HG02678 (cell line): ENCODE measurements around the gene TBC1D22A.

Source experiments
- ATAC-seq: cut with Tn5 transposase; IDR thresholded peaks from one replicate; pipeline ENCODE4 v1.9.1; 2021; ENCODE audit warnings: mild to moderate bottlenecking, moderate library complexity; ENCODE audit not compliant: unreplicated experiment

The TBC1D22A gene

GRCh38 chr22:46752286-46752987 lies 10.0 kb upstream of the TBC1D22A start:
- ATAC-seq: no peak

- ATAC-seq: no peak
These were observed 9.5 kb upstream of the TBC1D22A start for GRCh38 chr22:46752988-46753310.

- ATAC-seq: no peak
These were observed 9.1 kb upstream of the TBC1D22A start for GRCh38 chr22:46753360-46753759.

- no peak for ATAC-seq
These were observed 8.7 kb upstream of the TBC1D22A start for GRCh38 chr22:46753761-46754109.

GRCh38 chr22:46754110-46754799 lies 8.2 kb upstream of the TBC1D22A start:
- no peak for ATAC-seq

GRCh38 chr22:46754826-46755225 lies 7.6 kb upstream of the TBC1D22A start:
- ATAC-seq: no peak

- ATAC-seq: no peak
These were observed 6.9 kb upstream of the TBC1D22A start for GRCh38 chr22:46755525-46755924.

- no peak for ATAC-seq
These were observed 6.4 kb upstream of the TBC1D22A start for GRCh38 chr22:46756097-46756496.

GRCh38 chr22:46757104-46757503 lies 5.3 kb upstream of the TBC1D22A start:
- no peak for ATAC-seq

- ATAC-seq: no peak
These were observed 4.3 kb upstream of the TBC1D22A start for GRCh38 chr22:46758121-46758520.

GRCh38 chr22:46758867-46759290 lies 3.6 kb upstream of the TBC1D22A start:
- ATAC-seq: no peak

- ATAC-seq: no peak
These were observed 1.4 kb upstream of the TBC1D22A start for GRCh38 chr22:46761017-46761416.

- ATAC-seq: no peak
These were observed 762 bp upstream of the TBC1D22A start for GRCh38 chr22:46761539-46762237.

- peak; percentile 64 for ATAC-seq
These were observed 728 bp downstream of the TBC1D22A start for GRCh38 chr22:46763051-46763705.

- ATAC-seq: no peak
These were observed 1.8 kb downstream of the TBC1D22A start for GRCh38 chr22:46764140-46764680.

- ATAC-seq: no peak
These were observed 2.5 kb downstream of the TBC1D22A start for GRCh38 chr22:46764779-46765485.

- no peak for ATAC-seq
These were observed 4.2 kb downstream of the TBC1D22A start for GRCh38 chr22:46766611-46767010.

- ATAC-seq: no peak
These were observed 5.0 kb downstream of the TBC1D22A start for GRCh38 chr22:46767249-46767985.

GRCh38 chr22:46769191-46769675 lies 6.8 kb downstream of the TBC1D22A start:
- no peak for ATAC-seq

GRCh38 chr22:46769706-46770105 lies 7.3 kb downstream of the TBC1D22A start:
- ATAC-seq: no peak
